Myocyte (in vitro differentiated cells): ENCODE results near the gene NMRK1. TPM values are rescaled to one million over a fixed set of nuclear protein-coding genes. Genes with fewer than 3 reads are reported as not detected.

Experiments used
- total RNA-seq: library from RNA; depleted of rRNA; stranded (reverse); fragments of >200 nt; gene quantifications from 2 replicates; pipeline ENCODE4 v1.2.3, GENCODE V29; 2014

NMRK1 gene
- total RNA-seq, 1 donor from 2014 or later = 42.6 TPM

Other genes with a start within 250 kb of the NMRK1 start
- gene TRPM6, start 200.2 kb downstream of the NMRK1 start, total RNA-seq = not detected in 2 replicates
- gene C9orf40, start 135.2 kb downstream of the NMRK1 start, total RNA-seq = 5.8 and 9.1 TPM in 2 replicates
- 40.2 and 42.1 TPM in 2 replicates for gene CARNMT1, start 59.9 kb downstream of the NMRK1 start, total RNA-seq
- gene OSTF1, start 359 bp upstream of the NMRK1 start, total RNA-seq = 18.7 and 24.6 TPM in 2 replicates